Lower leg skin (tissue), 3 donors: Measurements from ENCODE around the gene PNPLA2.

ENCODE experiments used
- CTCF ChIP-seq, 3 donors: fragments of 450-650 bp; IDR thresholded peaks; one replicate each; pipeline ENCODE4 v1.5.1; 2016; ENCODE audit warnings: antibody characterized with exemption in 3 of 3, mild to moderate bottlenecking in 3 of 3, moderate library complexity in 2 of 3
- POLR2A ChIP-seq, 2 donors: fragments of 450-650 bp; IDR thresholded peaks; one replicate each; pipeline ENCODE4 v1.6.1; 2016 to 2017; ENCODE audit warnings: antibody characterized with exemption in 2 of 2, mild to moderate bottlenecking in 1 of 2, moderate library complexity in 1 of 2

- TF ChIP-seq CTCF (IDR thresholded peaks at IDR 0.05) (no peak), POLR2A (IDR thresholded peaks at IDR 0.05) (no peak)
Measured at GRCh38 chr11:772429-773390, 46.0 kb upstream of the PNPLA2 start.
